ENCODE data around the gene CCM2L.

Gene CCM2L

GRCh38 chr20:32062776-32063170 is 52.5 kb downstream of the CCM2L start:
- DNase-seq: no peak

GRCh38 chr20:32063695-32064094 is 53.5 kb downstream of the CCM2L start:
- no peak for DNase-seq

GRCh38 chr20:32064667-32065066 is 54.4 kb downstream of the CCM2L start:
- DNase-seq: no peak

- peak; percentile 93 for DNase-seq
Measured at GRCh38 chr20:32067234-32067821, 57.1 kb downstream of the CCM2L start.

- no peak for DNase-seq
Measured at GRCh38 chr20:32068174-32068573, 57.9 kb downstream of the CCM2L start.

GRCh38 chr20:32069711-32070110 is 59.5 kb downstream of the CCM2L start:
- no peak for DNase-seq

GRCh38 chr20:32070282-32070681 is 60.0 kb downstream of the CCM2L start:
- no peak for DNase-seq

- DNase-seq: no peak
Measured at GRCh38 chr20:32070690-32071213, 60.5 kb downstream of the CCM2L start.

- no peak for DNase-seq
Measured at GRCh38 chr20:32071395-32072167, 61.3 kb downstream of the CCM2L start.

GRCh38 chr20:32072168-32072750 is 62.0 kb downstream of the CCM2L start:
- no peak for DNase-seq

GRCh38 chr20:32075534-32075933 is 65.3 kb downstream of the CCM2L start:
- no peak for DNase-seq

- DNase-seq: no peak
Measured at GRCh38 chr20:32077190-32077589, 67.0 kb downstream of the CCM2L start.

- DNase-seq: no peak
Measured at GRCh38 chr20:32078322-32078721, 68.1 kb downstream of the CCM2L start.

- DNase-seq: no peak
Measured at GRCh38 chr20:32078791-32079190, 68.6 kb downstream of the CCM2L start.

- DNase-seq: no peak
Measured at GRCh38 chr20:32079655-32080109, 69.4 kb downstream of the CCM2L start.

GRCh38 chr20:32080783-32081182 is 70.5 kb downstream of the CCM2L start:
- DNase-seq: no peak

Measured in HCEC 1CT (cell line).